ENCODE measurements around the gene GINS2. TPM values are rescaled to one million over a fixed set of nuclear protein-coding genes. Genes with fewer than 3 reads are reported as not detected.

The GINS2 gene
- total RNA-seq, 1 donor from 2014 or later: 0.26 TPM

DNA sequence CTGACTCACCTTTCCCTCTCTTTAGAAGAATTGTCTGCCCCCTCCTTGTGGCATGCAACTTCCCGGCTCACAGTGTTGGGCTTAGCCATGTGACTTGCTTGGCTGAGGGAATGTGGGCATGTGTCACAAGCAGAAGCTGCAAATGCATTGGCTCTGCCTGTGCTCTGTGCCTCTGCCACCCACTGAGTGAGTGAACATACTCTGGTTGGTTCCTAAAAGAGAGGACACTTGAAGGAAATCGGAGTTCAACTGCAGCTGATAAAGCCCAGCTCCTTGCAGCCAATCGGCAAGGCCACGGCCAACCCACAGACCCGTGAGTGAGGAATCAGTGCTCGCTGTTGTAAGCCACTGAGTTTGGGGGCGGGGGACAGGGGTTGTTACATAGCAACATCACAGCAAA is 10.9 kb upstream of the GINS2 start:
- peaks cover 1% of the 10 kb centered on the region for H3K36me3 ChIP-seq (ENCODE audit: control insufficient read depth, insufficient read depth, low read length)
- TF ChIP-seq, protein P1, sequence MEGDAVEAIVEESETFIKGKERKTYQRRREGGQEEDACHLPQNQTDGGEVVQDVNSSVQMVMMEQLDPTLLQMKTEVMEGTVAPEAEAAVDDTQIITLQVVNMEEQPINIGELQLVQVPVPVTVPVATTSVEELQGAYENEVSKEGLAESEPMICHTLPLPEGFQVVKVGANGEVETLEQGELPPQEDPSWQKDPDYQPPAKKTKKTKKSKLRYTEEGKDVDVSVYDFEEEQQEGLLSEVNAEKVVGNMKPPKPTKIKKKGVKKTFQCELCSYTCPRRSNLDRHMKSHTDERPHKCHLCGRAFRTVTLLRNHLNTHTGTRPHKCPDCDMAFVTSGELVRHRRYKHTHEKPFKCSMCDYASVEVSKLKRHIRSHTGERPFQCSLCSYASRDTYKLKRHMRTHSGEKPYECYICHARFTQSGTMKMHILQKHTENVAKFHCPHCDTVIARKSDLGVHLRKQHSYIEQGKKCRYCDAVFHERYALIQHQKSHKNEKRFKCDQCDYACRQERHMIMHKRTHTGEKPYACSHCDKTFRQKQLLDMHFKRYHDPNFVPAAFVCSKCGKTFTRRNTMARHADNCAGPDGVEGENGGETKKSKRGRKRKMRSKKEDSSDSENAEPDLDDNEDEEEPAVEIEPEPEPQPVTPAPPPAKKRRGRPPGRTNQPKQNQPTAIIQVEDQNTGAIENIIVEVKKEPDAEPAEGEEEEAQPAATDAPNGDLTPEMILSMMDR (IDR thresholded peaks at IDR 0.05; ENCODE audit: insufficient read depth, low read length, severe bottlenecking): no peak
- no peak for FAIRE-seq
- peak; percentile 79 for DNase-seq (ENCODE audit: low read depth)
- no peaks in the 10 kb centered on the region for H3K27me3 ChIP-seq (ENCODE audit: control insufficient read depth, insufficient read depth, low read length)
- no peak overlapping the region for H3K4me3 ChIP-seq (ENCODE audit: low read depth, low read length)

- no peak for FAIRE-seq
- TF ChIP-seq, protein P1 (IDR thresholded peaks at IDR 0.05; ENCODE audit: insufficient read depth, low read length, severe bottlenecking): peak; percentile 1
- H3K36me3 ChIP-seq (ENCODE audit: control insufficient read depth, insufficient read depth, low read length): peaks cover 1% of the 10 kb centered on the region
- H3K27me3 ChIP-seq (ENCODE audit: control insufficient read depth, insufficient read depth, low read length): no peaks in the 10 kb centered on the region
- DNase-seq (ENCODE audit: low read depth): no peak
- no peak overlapping the region for H3K4me3 ChIP-seq (ENCODE audit: low read depth, low read length)
Measured at GRCh38 chr16:85698935-85699558, 10.3 kb upstream of the GINS2 start.

GRCh38 chr16:85698459-85698891 is 9.7 kb upstream of the GINS2 start:
- Histone ChIP-seq H3K36me3 (ENCODE audit: control insufficient read depth, insufficient read depth, low read length) (peaks cover 1% of the 10 kb centered on the region), H3K4me3 (ENCODE audit: low read depth, low read length) (no peak overlapping the region), H3K27me3 (ENCODE audit: control insufficient read depth, insufficient read depth, low read length) (no peaks in the 10 kb centered on the region)
- DNase-seq (ENCODE audit: low read depth) (no peak), FAIRE-seq (no peak)
- TF ChIP-seq, protein P1 (IDR thresholded peaks at IDR 0.05; ENCODE audit: insufficient read depth, low read length, severe bottlenecking): no peak

DNA sequence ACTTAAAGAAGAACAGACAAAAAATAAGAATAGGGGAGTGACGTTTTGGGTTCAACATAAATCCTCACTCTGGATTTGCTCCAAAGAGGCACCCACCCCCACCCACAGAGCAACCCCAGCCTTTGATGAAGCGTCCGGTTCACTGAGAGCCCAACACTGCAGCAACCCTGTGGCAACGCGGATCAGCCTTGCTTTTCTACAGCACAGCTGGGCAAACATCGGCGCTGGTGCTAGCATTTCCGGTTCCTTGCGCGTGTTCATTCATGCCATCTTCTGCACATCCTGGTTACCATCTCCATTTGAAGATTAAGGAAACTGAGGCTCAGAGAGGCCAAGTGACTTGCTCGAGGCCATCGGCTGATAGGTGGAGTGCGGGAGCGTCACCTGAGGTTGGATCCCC is 8.7 kb upstream of the GINS2 start:
- H3K27me3 ChIP-seq (ENCODE audit: control insufficient read depth, insufficient read depth, low read length): no peaks in the 10 kb centered on the region
- no peak for FAIRE-seq
- peaks cover 1% of the 10 kb centered on the region for H3K36me3 ChIP-seq (ENCODE audit: control insufficient read depth, insufficient read depth, low read length)
- TF ChIP-seq, protein P1 (IDR thresholded peaks at IDR 0.05; ENCODE audit: insufficient read depth, low read length, severe bottlenecking): no peak
- DNase-seq (ENCODE audit: low read depth): peak; percentile 71
- H3K4me3 ChIP-seq (ENCODE audit: low read depth, low read length): no peak overlapping the region

DNA sequence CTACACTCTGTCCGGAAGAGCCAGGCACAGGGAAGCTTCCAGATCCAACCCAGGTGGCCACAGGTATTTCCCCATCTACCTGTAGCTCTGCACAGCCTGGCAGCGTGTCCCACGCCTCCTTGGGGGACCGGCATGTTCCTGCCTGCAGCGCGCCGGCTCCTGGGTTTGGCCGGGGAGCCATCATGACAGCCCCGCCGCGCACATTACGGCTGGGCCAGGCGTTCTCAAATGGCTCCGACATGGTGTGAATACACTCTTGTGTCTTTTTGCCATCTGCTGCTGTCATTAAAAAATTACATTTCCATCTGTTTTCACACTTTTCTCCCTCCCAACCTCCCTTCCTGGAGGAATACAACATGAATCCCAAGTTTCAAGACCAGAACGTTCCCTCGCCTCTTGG is 8.0 kb upstream of the GINS2 start:
- FAIRE-seq: no peak
- TF ChIP-seq, protein P1 (IDR thresholded peaks at IDR 0.05; ENCODE audit: insufficient read depth, low read length, severe bottlenecking): no peak
- peak; percentile 51 for DNase-seq (ENCODE audit: low read depth)

More for the DNA sequence above, 8.0 kb upstream of the GINS2 start:
- Histone ChIP-seq H3K27me3 (ENCODE audit: control insufficient read depth, insufficient read depth, low read length) (no peaks in the 10 kb centered on the region), H3K36me3 (ENCODE audit: control insufficient read depth, insufficient read depth, low read length) (no peaks in the 10 kb centered on the region), H3K4me3 (ENCODE audit: low read depth, low read length) (no peak overlapping the region)
